Sigmoid colon (tissue), 7 donors: Measurements from ENCODE around the gene RAB31. TPM values are rescaled to one million over a fixed set of nuclear protein-coding genes. Genes with fewer than 3 reads are reported as not detected.

ENCODE experiments used
- DNase-seq: peaks from one replicate; pipeline ENCODE4 v3.0.0-alpha.2; 2019
- H3K27ac ChIP-seq, 4 donors: fragments of 200-600 bp; sonication (generic); one replicate each; pipeline ENCODE4 v1.5.1; 2016 to 2019; ENCODE audit warnings: mild to moderate bottlenecking in 1 of 4
- H3K27me3 ChIP-seq, 3 donors: fragments of 200-600 bp; sonication (generic); one replicate each; pipeline ENCODE4 v1.5.1; 2019; ENCODE audit warnings: mild to moderate bottlenecking in 1 of 3
- H3K36me3 ChIP-seq, 4 donors: fragments of 200-600 bp; sonication (generic); one replicate each; pipeline ENCODE4 v1.5.1; 2016 to 2019
- H3K4me1 ChIP-seq, 4 donors: fragments of 200-600 bp; sonication (generic); one replicate each; pipeline ENCODE4 v1.5.1; 2017 to 2019
- H3K4me3 ChIP-seq, 4 donors: fragments of 200-600 bp; sonication (generic); one replicate each; pipeline ENCODE4 v1.5.1; 2017 to 2019; ENCODE audit warnings: mild to moderate bottlenecking in 2 of 4, moderate library complexity in 1 of 4
- H3K9me3 ChIP-seq, 4 donors: fragments of 200-600 bp in 3 of 4; sonication (generic) in 3 of 4; one replicate each; pipeline versions ENCODE4 v1.5.1 to v1.6.1; 2013 to 2019
- EP300 ChIP-seq, 4 donors: sonication (generic); formaldehyde crosslinking; IDR thresholded peaks; one replicate each; pipeline ENCODE4 v1.6.1; 2017; ENCODE audit warnings: antibody characterized with exemption in 4 of 4
- POLR2A ChIP-seq, 2 donors: fragments of 450-650 bp; IDR thresholded peaks; one replicate each; pipeline ENCODE4 v1.6.1; 2016; ENCODE audit warnings: antibody characterized with exemption in 2 of 2, mild to moderate bottlenecking in 2 of 2, moderate library complexity in 2 of 2
- POLR2AphosphoS5 ChIP-seq, 4 donors: sonication (generic); formaldehyde crosslinking; IDR thresholded peaks; one replicate each; pipeline ENCODE4 v1.6.1; 2017; ENCODE audit warnings: antibody characterized with exemption in 4 of 4
- WGBS, 2 donors: extraction: QIAGEN DNeasy Blood & Tissue Kit; methylation state at CpG; one replicate each; pipeline ENCODE4 v1.1.7; 2013; 5-methylcytosine and 5-hydroxymethylcytosine counted together
- intact Hi-C: fragments of 100-400 bp; cut with DNase I; formaldehyde crosslinking; loops from one replicate; pipeline ENCODE4 v1.15.1; 2023
- polyA plus RNA-seq, 3 donors: library from polyadenylated mRNA; stranded (reverse); fragments of 200-250 nt; gene quantifications; one replicate each; pipeline ENCODE4 v1.2.3, GENCODE V29; 2013
- total RNA-seq, 4 donors: library from RNA; depleted of rRNA; stranded (reverse); fragments of >200 nt; gene quantifications; one replicate each; pipeline ENCODE4 v1.1.0, GENCODE V29; 2016
- TF ChIP-seq, protein P1 (sequence below), 4 experiments: fragments of 450-650 bp in 3 of 4; fragments of 200-600 bp in 1 of 4; IDR thresholded peaks; one replicate each; pipeline ENCODE4 v1.5.1; 2016 to 2019; ENCODE audit warnings: antibody characterized with exemption in 4 of 4, mild to moderate bottlenecking in 3 of 4, moderate library complexity in 2 of 4
- donor health status: healthy with polysubstance abuse.
- donor health status: Bipolar disorder and iron deficiency.
- donor health status: healthy.

RAB31 gene
- total and polyA plus RNA-seq, 7 donors, result 16.2 to 74.6 (median 52.0) TPM

DNA sequence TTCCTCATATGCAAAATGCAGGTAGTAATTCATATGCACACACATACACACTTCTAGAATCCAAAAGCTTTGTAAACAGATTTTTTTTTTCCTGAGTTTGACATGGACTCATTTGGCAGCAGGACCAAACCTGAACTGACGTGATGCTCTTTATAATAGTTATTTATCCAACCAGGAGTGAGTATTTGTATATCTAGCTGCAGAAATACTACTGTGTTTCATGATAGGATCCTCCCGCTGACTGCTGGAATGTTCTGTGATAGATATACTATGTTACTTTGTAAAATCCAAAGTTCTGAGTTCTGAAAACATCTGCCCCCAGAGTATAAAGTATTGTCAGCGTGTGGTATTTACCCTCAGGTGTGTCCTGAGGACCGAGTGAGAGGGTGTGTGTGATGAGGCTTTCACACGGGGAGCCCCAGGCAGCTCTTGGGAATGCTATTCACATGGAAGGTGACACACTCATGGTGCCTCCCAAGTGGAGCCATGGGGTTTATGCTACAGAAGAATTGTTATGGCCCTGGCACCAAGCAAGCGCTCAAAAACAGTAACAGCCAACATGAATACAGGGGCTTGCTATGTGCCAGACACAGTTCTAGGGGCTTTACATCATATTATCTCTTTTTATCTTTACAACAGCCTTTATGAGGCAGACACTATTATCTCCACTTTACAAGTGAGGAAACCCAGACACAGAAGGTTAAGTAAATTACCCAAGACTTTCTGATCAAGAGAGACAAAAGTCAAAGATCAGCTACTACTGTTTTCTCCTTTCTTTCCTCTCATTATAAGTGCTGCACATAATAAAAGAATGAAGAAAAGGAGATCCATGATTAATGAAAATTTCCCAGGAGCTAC lies 161.0 kb downstream of the RAB31 start:
- no peak overlapping the region for H3K4me3 ChIP-seq
- peak overlapping the region in 2 of 4 donors; percentile 5 to 39 for H3K27ac ChIP-seq
- DNase-seq, result no peak
- peaks cover 0 to 3% (median 0%) of the 10 kb centered on the region in 4 donors for H3K9me3 ChIP-seq
- H3K4me1 ChIP-seq, result peaks cover 0 to 20% (median 9%) of the 10 kb centered on the region in 4 donors
- intact Hi-C loops, result no loop called here
- 23 to 53% methylated on average over 6 of the region's 6 CpGs for WGBS, 2 donors
- no peak for TF ChIP-seq POLR2A (IDR thresholded peaks at IDR 0.05)
- no peak for TF ChIP-seq EP300 (IDR thresholded peaks at IDR 0.05)
- no peak for TF ChIP-seq POLR2AphosphoS5 (IDR thresholded peaks at IDR 0.05)
- TF ChIP-seq, protein P1, sequence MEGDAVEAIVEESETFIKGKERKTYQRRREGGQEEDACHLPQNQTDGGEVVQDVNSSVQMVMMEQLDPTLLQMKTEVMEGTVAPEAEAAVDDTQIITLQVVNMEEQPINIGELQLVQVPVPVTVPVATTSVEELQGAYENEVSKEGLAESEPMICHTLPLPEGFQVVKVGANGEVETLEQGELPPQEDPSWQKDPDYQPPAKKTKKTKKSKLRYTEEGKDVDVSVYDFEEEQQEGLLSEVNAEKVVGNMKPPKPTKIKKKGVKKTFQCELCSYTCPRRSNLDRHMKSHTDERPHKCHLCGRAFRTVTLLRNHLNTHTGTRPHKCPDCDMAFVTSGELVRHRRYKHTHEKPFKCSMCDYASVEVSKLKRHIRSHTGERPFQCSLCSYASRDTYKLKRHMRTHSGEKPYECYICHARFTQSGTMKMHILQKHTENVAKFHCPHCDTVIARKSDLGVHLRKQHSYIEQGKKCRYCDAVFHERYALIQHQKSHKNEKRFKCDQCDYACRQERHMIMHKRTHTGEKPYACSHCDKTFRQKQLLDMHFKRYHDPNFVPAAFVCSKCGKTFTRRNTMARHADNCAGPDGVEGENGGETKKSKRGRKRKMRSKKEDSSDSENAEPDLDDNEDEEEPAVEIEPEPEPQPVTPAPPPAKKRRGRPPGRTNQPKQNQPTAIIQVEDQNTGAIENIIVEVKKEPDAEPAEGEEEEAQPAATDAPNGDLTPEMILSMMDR (IDR thresholded peaks at IDR 0.05), result no peak
- H3K27me3 ChIP-seq, result no peaks in the 10 kb centered on the region
- no peaks in the 10 kb centered on the region for H3K36me3 ChIP-seq

GRCh38 chr18:9869715-9870430 lies 161.8 kb downstream of the RAB31 start:
- peak overlapping the region in 2 of 4 donors; percentile 5 to 39 for H3K27ac ChIP-seq
- H3K4me1 ChIP-seq, result peaks cover 0 to 20% (median 9%) of the 10 kb centered on the region in 4 donors
- H3K4me3 ChIP-seq, result no peak overlapping the region
- DNase-seq, result no peak
- peaks cover 0 to 3% (median 0%) of the 10 kb centered on the region in 4 donors for H3K9me3 ChIP-seq
- intact Hi-C loops, result no loop called here
- no peaks in the 10 kb centered on the region for H3K27me3 ChIP-seq
- 58 to 67% methylated on average over 9 of the region's 9 CpGs for WGBS, 2 donors
- no peaks in the 10 kb centered on the region for H3K36me3 ChIP-seq
- TF ChIP-seq POLR2A (IDR thresholded peaks at IDR 0.05) (no peak), EP300 (IDR thresholded peaks at IDR 0.05) (no peak), POLR2AphosphoS5 (IDR thresholded peaks at IDR 0.05) (peak in 3 of 4 donors; percentile 27 to 53 (median 50))

GRCh38 chr18:9870431-9871008 lies 162.4 kb downstream of the RAB31 start:
- Histone ChIP-seq H3K4me3 (no peak overlapping the region), H3K27ac (peak overlapping the region in 1 of 4 donors; percentile 39), H3K36me3 (no peaks in the 10 kb centered on the region), H3K9me3 (peaks cover 0 to 3% (median 0%) of the 10 kb centered on the region in 4 donors), H3K27me3 (no peaks in the 10 kb centered on the region), H3K4me1 (peaks cover 0 to 20% (median 9%) of the 10 kb centered on the region in 4 donors)
- WGBS, 2 donors, result 31 to 57% methylated on average over 4 of the region's 4 CpGs
- intact Hi-C loops, result no loop called here
- no peak for TF ChIP-seq EP300 (IDR thresholded peaks at IDR 0.05)
- TF ChIP-seq, protein P1 (IDR thresholded peaks at IDR 0.05), result no peak
- TF ChIP-seq POLR2A (IDR thresholded peaks at IDR 0.05), result no peak
- no peak for TF ChIP-seq POLR2AphosphoS5 (IDR thresholded peaks at IDR 0.05)
- DNase-seq, result no peak

- no peak for TF ChIP-seq POLR2A (IDR thresholded peaks at IDR 0.05)
- TF ChIP-seq, protein P1 (IDR thresholded peaks at IDR 0.05), result no peak
- no peak for TF ChIP-seq EP300 (IDR thresholded peaks at IDR 0.05)
- TF ChIP-seq POLR2AphosphoS5 (IDR thresholded peaks at IDR 0.05), result no peak
- 86 to 88% methylated on average over 6 of the region's 6 CpGs for WGBS, 2 donors
- no peak overlapping the region for H3K27ac ChIP-seq
Observed at GRCh38 chr18:9871244-9871746, 163.2 kb downstream of the RAB31 start.

More at GRCh38 chr18:9871244-9871746, 163.2 kb downstream of the RAB31 start:
- no peaks in the 10 kb centered on the region for H3K36me3 ChIP-seq
- intact Hi-C loops, result no loop called here
- H3K27me3 ChIP-seq, result no peaks in the 10 kb centered on the region
- H3K4me3 ChIP-seq, result no peak overlapping the region
- peaks cover 0 to 20% (median 9%) of the 10 kb centered on the region in 4 donors for H3K4me1 ChIP-seq
- peaks cover 0 to 3% (median 0%) of the 10 kb centered on the region in 4 donors for H3K9me3 ChIP-seq
- DNase-seq, result no peak
